Germinal center (tissue), 1 donor: ENCODE data around the gene NSFL1C.
A peak's percentile ranks its signal among the peaks of the same experiment; 100 is the strongest.
"Not testable (repeated sequence)": the region's sequence is repeated elsewhere in the genome, so short reads cannot be mapped to it uniquely, and the experiment has no call there.

ENCODE experiments used
- DNase-seq: peaks from one replicate; pipeline ENCODE4 v3.0.0; 2012; ENCODE audit warnings: mixed read lengths, low spot score

Gene NSFL1C

DNA sequence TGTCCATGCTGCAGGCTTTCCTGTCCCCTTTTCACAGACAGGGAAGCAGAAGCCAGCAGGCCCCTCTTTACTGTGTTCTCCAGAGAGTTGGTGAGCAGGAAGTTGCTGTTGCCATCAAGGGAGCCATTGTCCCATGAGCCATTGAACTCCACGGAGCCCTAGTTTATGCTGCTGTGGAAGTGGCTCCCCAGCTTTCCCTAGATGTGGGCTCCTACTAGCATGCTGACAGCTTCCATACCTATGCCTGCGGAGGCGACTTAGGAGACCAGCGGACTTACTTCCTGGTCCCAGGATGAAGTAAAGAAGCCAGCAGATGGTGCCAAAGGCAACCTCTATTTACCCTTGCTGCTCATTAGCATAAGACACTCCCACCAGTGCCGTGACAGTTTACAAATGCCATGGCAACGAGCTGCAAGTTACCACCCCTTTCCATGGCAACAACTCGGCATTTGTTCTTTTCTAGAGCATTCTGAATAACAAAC lies 43.0 kb downstream of the NSFL1C start:
- DNase-seq: no peak

DNA sequence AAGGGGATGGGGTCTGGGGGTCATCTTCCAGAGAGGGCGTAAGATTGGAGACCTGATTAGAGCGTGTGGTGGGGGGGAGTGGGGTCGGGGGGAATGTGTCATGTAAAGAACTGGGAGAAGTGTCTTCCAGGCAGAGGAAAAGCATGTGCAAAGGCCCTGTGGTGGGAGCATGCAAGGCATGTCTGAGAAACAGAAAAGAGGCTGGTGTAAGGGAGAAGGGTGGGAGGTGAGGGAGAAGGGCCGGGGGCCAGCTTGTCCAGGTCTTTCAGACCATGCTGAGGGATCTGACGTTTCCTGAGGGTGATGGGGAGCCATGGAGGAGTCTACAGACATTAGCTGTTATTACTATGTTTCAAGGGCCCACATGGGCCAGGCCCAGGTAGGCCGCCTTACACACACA lies 43.4 kb downstream of the NSFL1C start:
- DNase-seq: no peak

DNA sequence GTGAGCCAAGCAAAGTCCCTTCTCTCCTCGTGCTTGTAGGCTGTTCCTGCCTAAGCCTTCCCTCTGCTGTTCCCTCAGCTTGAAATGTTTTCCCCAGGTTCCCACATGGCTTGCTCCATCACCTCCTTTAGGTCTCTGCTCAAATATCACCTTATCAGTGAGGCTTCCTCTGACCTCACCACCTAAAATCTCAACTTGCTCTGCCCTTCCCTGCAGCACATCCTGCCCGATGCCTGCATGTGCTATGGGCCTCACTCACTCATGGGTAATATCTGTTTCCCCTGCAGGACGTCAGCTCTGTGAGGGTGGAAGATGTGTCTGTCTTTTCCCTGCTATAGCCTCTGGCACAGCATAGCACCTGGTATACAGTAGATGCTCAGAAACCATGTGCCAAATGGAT lies 43.9 kb downstream of the NSFL1C start:
- no peak for DNase-seq

DNA sequence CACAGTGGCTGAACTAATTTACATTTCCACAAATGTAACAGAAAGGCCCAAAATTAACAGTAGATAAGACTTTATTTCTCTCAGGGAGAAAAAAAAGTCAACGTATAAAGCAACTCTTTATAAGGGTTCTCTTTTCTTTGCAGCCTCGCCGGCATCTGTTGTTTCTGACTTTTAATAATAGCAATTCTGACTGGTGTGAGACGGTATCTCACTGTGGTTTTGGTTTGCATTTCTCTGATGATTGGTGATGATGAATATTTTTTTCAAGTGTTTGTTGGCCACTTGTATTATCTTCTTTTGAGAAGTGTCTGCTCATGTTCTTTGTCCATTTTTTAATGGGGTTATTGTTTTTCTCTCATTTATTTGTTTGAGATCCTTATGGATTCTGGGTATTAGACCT lies 46.6 kb downstream of the NSFL1C start:
- DNase-seq: no peak

DNA sequence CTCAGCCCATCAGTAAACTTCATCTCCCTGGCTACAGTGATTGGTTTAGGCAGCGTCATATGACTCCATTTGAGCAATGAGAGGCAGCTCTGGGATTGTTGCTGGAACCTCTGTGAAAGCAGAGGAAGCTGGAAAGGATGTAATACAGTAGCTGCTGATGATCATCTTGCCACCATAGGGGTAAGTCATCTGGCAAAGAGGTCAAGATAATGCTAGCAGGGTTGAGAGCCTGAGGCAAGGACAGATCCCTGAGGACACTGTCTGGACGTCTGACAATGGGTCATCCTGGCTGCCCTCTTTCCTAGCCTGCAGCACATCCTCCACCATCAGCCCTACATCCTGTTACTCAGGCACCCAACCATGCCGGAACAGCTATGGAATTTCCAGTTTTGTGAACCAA lies 48.3 kb downstream of the NSFL1C start:
- no peak for DNase-seq

DNA sequence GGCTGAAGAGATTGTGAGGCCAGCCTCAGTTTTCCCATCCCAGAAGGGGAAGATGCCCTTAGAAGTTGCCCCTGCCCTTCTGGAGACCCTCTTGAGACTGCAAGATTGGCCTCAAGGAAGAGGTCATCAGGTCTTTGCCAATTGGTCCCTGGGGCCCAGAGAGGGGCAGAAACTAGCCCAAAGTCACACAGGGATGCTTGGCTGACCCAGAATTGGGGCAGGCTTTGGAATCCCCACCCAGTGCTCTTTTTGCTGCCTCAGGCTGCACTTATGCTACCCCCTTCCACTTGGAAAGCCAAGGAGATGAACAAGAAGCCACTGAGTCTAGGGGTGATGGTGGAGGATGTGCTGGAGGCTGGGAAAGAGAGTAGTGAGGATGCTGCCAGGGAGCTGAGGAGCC lies 48.9 kb downstream of the NSFL1C start:
- DNase-seq: no peak

DNA sequence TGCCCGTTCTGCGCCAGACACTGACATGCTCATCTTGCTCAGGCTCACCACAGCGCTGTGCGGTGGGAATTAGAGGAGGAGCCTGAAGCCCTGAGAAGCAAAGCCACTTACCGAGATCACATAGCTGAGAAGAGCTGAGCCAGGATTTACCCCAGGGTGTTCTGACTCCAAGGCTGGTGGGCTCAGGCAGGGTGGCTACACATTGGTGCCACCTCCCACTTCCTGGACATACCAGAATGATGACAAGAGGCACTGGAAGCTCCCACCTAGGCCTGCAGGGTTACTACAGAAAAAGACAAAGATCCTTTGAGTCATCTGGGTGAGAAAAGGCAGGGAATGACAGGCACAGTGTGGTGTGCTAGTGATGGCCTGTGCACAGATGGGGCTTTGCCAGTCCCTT lies 49.4 kb downstream of the NSFL1C start:
- no peak for DNase-seq

DNA sequence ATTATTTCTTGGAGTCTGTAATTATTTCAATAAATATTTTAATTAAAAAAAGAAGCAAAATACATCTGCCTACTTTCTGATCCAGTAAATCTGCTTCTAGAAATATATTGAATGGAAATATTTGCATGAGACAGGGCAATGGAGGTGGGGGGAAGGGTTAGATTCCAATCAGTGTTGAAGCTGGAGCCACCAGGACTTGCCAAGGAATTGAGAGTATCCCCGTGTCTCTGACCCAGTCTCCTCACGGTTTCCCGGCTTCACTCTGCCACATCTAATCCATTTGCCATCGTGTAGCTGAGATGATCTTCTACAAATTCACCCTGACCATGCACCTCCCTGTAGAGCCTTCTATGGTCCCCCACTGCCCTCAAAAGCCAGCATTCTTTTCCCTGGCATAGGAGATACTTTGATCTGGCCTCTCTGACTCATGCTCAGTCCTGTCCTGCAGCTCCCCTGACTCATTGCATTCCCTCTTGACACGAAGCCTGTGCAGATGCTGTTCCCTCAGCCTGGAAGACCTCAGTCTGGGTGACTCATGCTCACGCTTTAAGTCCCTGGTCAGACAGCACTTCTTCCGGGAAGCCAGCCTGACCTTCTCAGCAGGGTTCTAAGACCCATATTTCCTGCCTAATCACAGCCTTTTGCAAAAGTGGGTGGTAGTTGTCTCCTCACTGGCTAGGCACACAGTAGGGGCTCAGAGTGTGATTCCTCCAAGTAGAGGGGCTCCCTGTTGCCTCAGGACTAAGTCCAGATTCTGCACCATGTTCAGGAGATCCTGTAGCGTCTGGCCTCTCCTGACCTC lies 50.8 kb downstream of the NSFL1C start:
- no peak for DNase-seq

DNA sequence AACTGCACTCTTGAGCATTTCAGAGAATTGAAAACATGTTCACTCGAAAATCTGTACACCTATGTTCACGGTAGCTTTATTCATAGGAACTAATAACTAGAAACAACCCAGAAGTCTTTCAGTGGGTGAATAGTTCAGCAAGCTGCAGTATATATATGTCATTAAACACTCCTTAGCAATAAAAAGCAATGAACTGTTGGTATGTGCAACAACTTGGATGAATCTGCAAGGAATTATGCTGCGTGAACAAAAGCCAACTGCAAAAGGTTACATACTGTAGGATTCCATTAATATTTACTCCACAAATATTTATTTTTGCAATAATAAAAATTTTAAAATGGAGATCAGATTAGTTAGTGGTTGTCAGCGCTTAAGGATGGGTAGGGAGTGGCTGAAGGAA lies 51.7 kb downstream of the NSFL1C start:
- no peak for DNase-seq

DNA sequence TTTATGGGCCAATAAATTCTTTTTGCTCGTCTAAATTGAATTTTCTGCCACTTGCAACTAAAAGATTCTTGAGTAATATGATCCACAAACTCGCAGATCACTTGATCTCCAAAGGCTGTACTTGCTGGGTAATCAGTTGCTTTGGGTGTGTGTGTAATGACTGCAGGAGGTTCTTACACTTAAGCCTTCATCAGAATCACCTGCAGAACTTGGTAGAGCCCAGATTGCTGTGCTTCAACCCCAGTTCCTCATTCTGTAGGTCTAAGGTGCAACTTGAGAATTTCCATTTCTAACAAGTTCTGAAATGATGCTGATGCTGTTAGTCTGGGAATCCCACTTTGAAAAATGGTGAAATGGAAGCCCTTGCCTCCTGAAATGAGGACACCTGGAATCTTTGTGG lies 60.8 kb downstream of the NSFL1C start:
- no peak for DNase-seq

DNA sequence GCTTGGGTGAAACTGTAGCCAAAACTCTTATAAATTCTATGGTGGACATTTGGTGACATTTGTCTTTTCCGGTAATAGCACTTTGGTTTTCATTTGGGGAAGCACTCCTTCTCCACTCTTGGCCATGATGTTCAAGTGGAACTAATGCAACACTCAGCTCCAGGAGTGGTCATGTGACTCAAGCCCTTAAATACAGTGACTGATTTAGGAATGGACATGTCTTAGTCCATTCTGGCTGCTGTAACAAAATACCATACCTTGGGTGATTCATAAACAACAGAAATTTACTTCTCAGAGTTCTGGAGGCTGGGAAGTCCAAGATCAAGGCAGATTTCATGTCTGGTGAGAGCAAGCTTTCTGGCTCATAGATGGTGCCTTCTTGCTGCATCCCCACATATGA lies 63.0 kb downstream of the NSFL1C start:
- DNase-seq: no peak

DNA sequence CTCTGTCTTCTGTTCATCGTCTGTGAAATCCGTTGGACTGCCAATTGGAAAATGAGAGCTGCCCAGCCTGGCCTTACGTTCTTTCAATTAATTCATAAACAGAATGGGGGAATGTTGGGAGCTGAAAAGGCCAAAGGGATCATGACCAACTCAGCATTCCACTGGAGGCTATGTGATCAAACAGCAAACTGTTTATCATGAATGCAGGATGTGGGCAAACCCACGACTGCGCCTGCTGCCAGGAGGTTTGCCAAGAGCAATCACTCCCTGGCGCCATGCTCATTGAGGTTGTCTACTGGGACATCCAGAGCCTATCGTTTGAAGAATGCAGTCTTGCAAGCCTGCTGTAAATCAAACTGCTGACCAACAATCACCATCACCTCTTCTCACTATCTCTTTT lies 64.5 kb downstream of the NSFL1C start:
- DNase-seq: no peak

DNA sequence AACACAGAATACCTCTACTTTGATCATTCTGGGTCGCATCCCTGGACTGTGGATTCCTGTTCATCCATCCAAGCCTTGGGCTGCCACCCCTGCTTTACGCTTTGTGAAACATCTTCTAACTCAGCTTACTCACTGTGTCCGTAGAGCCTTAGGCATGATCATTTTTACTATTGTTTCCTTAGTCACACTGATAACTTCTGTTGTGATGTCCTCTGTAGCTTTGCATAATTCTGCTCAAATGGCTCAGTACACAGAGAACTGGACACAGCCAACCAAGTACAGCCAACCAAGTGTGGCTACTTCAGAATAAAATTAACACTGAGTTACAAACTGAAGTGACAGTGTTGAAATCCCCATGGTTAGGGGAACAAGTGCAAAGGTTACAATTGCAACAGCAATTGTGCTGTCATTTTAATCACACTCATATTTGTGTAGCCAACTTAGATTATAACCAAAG lies 65.2 kb downstream of the NSFL1C start:
- no peak for DNase-seq

DNA sequence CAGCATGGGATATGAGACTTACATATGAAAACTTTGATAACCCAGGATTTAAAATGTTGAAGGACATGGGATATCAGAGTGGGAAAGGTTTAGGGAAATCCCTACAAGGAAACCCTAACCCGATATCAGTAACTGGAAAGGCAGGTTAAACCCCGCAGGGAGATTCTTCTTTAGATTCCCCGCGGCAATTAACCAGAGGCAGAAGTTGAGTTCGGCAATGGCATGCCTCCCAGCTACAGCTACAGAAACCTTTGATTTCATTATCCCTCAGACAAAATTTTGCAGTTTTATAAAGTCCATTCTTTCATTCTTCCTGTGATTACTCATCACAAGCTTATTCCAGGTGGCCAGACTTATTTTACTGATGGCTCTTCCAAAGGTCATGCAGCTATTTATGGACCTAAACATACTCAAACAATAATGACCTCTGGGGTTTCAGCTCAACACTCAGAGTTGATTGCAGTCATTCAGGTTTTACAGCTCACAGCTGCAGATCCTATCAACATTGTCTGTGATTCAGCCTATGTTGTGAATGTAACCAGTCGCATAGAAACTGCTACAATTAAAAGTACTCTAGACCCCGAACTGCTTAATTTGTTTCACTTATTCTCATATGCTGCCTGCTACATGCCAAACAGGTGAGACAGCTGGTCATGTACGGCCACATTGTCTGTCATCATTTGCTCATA lies 66.8 kb downstream of the NSFL1C start:
- not testable (repeated sequence) for DNase-seq

DNA sequence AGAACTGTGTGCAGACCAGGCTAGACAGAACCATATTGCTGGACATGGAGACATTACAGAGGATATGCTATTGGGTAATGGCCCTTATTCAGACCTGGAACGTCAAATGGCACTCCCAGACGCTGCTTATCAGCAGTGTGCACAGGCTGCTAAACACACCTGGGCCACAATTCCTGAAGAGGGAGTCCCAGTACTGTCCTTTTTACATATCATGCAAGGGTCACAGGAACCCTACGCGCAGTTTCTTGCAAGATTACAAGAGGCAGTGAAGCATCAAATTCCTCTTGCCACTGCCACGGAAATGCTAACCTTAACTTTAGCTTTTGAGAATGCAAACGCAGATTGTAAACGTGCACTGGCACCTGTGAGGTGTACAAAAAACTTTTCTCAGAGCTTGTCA lies 68.5 kb downstream of the NSFL1C start:
- not testable (repeated sequence) for DNase-seq

DNA sequence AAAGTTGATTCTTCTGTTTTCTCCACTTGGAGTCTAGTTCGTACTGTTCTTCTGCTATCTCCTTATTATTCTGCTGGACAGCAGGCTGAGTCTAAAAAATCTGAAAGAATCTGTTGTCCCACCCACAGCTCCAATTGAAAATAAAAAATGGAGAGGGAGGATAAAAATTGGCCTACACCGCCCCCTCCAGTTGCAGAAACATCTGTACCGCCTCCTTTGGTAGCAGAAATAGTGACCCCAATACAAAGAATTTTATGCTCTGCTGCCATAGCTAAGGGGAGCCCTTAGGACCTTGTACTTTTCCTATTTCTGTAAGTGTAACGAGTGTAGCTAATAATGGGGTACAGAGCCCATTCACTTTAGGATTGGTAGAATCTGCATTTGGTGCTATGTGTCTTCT lies 68.9 kb downstream of the NSFL1C start:
- no peak for DNase-seq

DNA sequence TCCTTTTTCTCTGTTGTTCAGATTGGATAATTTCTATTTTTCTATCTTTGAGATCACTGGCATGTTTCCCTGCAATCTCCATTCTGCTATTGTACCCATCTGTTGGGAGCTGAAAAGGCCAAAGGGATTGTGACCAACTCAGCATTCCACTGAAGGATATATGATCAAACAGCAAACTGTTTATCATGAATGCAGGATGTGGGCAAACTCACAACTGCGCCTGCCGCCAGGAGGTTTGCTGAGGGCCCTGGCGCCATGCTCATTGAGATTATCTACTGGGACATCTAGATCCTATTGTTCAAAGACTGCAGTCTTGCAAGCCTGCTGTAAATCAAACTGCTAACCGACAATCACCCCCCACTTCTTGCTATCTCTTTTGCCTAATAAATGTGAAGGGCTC lies 69.9 kb downstream of the NSFL1C start:
- no peak for DNase-seq

DNA sequence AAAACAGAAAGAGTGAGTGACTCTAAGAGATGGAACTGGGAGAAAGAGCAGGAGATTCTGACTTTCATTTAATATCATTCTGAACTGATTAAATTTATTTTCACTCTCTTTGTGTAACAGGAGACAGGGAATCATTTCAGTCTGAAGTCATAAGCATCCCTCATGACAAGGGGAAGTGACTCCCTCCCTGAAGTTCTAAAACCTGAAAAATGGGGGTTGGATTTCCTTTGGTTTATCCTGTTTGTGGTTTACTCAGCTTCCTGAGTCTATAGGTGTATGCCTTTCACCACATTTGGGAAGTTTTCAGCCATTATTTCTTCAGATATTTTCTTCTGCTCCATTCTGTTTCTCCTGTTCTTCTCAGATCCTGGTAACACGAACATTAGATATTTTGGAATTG lies 70.4 kb downstream of the NSFL1C start:
- no peak for DNase-seq

DNA sequence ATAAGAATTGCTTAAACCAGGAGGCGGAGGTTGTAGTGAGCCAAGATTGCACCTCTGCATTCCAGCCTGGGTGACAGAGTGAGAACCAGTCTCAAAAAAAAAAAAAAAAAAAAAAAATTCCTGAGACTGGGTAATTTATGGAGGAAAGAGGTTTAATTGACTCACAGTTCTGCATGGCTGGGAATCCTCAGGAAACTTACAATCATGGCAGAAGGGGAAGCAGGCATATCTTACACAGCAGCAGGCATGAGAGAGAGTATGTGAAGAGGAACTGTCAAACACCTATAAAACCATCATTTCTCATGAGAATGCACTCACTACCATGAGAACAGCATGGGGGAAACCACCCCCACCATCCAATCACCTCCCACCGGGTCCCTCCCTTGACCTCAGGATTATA lies 72.0 kb downstream of the NSFL1C start:
- DNase-seq: no peak

DNA sequence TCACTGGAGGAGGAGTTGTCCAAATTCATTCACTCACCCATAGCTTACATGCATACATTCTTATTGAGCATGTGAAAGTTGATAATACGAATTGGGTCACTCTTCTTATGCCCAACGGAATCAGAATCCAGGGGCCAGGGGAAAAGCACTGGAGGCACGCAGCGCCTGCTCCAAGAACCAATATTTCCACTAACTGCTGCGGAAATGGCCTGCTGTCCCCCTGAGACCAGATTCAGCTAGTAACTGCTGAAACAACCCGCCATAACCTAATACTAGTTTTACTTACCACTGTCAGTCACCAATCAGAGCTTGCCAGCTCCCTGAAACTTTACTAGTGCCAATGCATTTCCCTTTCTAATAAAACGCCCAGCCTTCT lies 73.2 kb downstream of the NSFL1C start:
- DNase-seq: no peak

DNA sequence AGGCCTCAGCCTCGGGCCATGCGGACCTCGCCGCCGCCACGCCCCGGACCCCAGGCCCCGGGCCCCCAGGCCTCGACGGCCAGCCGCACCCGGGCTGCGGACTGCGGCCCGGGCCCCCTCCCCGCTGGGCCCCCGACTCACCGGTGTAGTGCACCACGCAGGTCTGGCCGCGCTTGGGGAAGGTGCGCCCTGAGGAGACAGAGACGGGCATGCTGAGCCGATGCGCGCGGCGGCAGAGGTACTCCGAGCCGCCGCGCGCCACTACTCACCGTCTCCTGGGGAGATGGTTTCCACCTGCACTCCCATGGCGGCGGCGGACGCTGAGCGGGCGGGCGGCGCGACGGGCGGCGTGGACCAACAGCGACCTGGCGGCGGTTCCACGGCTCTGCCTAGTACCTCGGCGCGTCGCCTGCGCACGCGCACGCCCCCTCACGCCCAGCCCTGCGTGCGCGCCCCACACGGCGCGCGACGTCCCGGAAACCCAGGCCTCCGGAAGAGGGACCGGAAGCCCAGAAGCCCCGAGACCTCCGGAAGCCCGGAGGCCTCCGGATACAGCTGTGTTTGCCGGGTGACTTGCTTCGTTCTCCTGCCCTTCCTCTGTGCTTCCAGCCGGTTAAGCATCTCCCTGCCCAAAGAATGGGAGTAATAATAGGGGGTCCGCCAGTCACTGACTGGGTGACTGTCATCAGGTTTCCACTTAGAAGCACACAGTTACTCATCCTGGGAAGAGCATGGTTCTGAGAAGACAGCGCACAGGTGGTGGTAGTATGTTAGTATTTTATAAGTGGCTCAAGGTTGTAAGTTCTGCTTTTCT lies 73.7 kb downstream of the NSFL1C start, which contains the start of gene FKBP1A:
Gene FKBP1A, minus strand, starts transcription at position 362 of the 814 bp plus-strand sequence. Its CDS starts 56 bp downstream, at position 306.
- peak; percentile 93 for DNase-seq

DNA sequence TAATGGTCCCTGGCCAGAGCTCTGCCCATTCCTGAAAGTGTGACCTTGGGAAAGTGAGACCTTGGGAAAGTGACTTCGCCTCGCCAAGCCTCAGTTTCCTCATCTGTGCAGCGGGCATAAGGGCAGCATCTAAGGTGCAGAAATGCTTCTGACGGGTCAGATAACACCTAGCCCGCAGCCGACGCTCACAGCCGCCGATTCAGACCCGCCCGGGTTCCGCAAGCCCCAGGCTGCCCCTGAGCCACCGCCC lies 74.3 kb downstream of the NSFL1C start:
- peak; percentile 23 for DNase-seq
